GM20000 (cell line): ENCODE data around the gene HUWE1.
"Not testable (repeated sequence)": the region's sequence is repeated elsewhere in the genome, so short reads cannot be mapped to it uniquely, and the experiment has no call there.

Source experiments
- DNase-seq: peaks from one replicate; pipeline ENCODE4 v3.0.0; 2012; ENCODE audit warnings: low spot score
- CTCF ChIP-seq: IDR thresholded peaks from 2 replicates; pipeline ENCODE4 v1.5.1; 2012; ENCODE audit warnings: mild to moderate bottlenecking, control low read depth; ENCODE audit errors: extremely low read depth, missing control alignments

HUWE1 gene

GRCh38 chrX:53550756-53551463 lies 135.6 kb downstream of the HUWE1 start:
- no peak for DNase-seq
- TF ChIP-seq CTCF, result no peak

GRCh38 chrX:53547668-53548067 lies 138.9 kb downstream of the HUWE1 start:
- no peak for TF ChIP-seq CTCF
- DNase-seq, result no peak

GRCh38 chrX:53544936-53545335 lies 141.6 kb downstream of the HUWE1 start:
- no peak for TF ChIP-seq CTCF

GRCh38 chrX:53538781-53539180 lies 147.7 kb downstream of the HUWE1 start:
- DNase-seq, result no peak
- no peak for TF ChIP-seq CTCF

More at GRCh38 chrX:53544936-53545335, 141.6 kb downstream of the HUWE1 start:
- no peak for DNase-seq

- DNase-seq, result not testable (repeated sequence)
Observed at GRCh38 chrX:53531255-53531966, 155.1 kb downstream of the HUWE1 start.

- no peak for TF ChIP-seq CTCF
- no peak for DNase-seq
Observed at GRCh38 chrX:53526999-53527398, 159.5 kb downstream of the HUWE1 start.

GRCh38 chrX:53511322-53511721 lies 175.2 kb downstream of the HUWE1 start:
- no peak for DNase-seq
- TF ChIP-seq CTCF, result no peak

GRCh38 chrX:53504035-53504434 lies 182.5 kb downstream of the HUWE1 start:
- not testable (repeated sequence) for DNase-seq
